Measurements from ENCODE around the gene TLNRD1. TPM values are rescaled to one million over a fixed set of nuclear protein-coding genes. Genes with fewer than 3 reads are reported as not detected.

The TLNRD1 gene
- polyA plus RNA-seq, 3 donors from 2014 or later, result 2.6 to 5.4 (median 3.4) TPM

GRCh38 chr15:81030301-81030750 is 29.6 kb downstream of the TLNRD1 start:
- Mint-ChIP-seq H3K4me1 (no peaks in the 10 kb centered on the region), H3K36me3 (peaks cover 0 to 8% (median 0%) of the 10 kb centered on the region in 3 donors), H3K4me3 (no peak overlapping the region), H3K9me3 (peaks cover 0 to 4% (median 0%) of the 10 kb centered on the region in 6 donors), H3K27ac (no peak overlapping the region), H3K27me3 (ENCODE audit: low read depth in 3 of 3) (peaks cover 3 to 11% (median 8%) of the 10 kb centered on the region in 3 donors)
- no peak for DNase-seq

GRCh38 chr15:81031203-81031602 is 30.5 kb downstream of the TLNRD1 start:
- Mint-ChIP-seq H3K9me3 (peaks cover 0 to 4% (median 0%) of the 10 kb centered on the region in 6 donors), H3K27ac (no peak overlapping the region), H3K4me3 (no peak overlapping the region), H3K36me3 (peaks cover 0 to 8% (median 0%) of the 10 kb centered on the region in 3 donors), H3K27me3 (ENCODE audit: low read depth in 3 of 3) (peaks cover 1 to 13% (median 8%) of the 10 kb centered on the region in 3 donors), H3K4me1 (no peaks in the 10 kb centered on the region)
- DNase-seq, result no peak

GRCh38 chr15:81032355-81032754 is 31.6 kb downstream of the TLNRD1 start:
- Mint-ChIP-seq H3K4me3 (no peak overlapping the region), H3K36me3 (peaks cover 0 to 8% (median 0%) of the 10 kb centered on the region in 3 donors), H3K27me3 (ENCODE audit: low read depth in 3 of 3) (peaks cover 0 to 13% (median 8%) of the 10 kb centered on the region in 3 donors), H3K4me1 (no peaks in the 10 kb centered on the region), H3K27ac (no peak overlapping the region), H3K9me3 (peaks cover 0 to 4% (median 0%) of the 10 kb centered on the region in 6 donors)
- DNase-seq, result no peak

GRCh38 chr15:81032818-81033217 is 32.1 kb downstream of the TLNRD1 start:
- H3K4me3 Mint-ChIP-seq, result no peak overlapping the region
- H3K27me3 Mint-ChIP-seq (ENCODE audit: low read depth in 3 of 3), result peaks cover 0 to 13% (median 8%) of the 10 kb centered on the region in 3 donors
- no peak for DNase-seq

GRCh38 chr15:81033508-81033907 is 32.8 kb downstream of the TLNRD1 start:
- Mint-ChIP-seq H3K36me3 (peaks cover 0 to 8% (median 0%) of the 10 kb centered on the region in 3 donors), H3K4me3 (no peak overlapping the region), H3K4me1 (no peaks in the 10 kb centered on the region), H3K9me3 (peaks cover 0 to 4% (median 0%) of the 10 kb centered on the region in 6 donors), H3K27me3 (ENCODE audit: low read depth in 3 of 3) (peaks cover 0 to 12% (median 4%) of the 10 kb centered on the region in 3 donors), H3K27ac (no peak overlapping the region)
- no peak for DNase-seq

More at GRCh38 chr15:81032818-81033217, 32.1 kb downstream of the TLNRD1 start:
- Mint-ChIP-seq H3K4me1 (no peaks in the 10 kb centered on the region), H3K9me3 (peaks cover 0 to 4% (median 0%) of the 10 kb centered on the region in 6 donors), H3K27ac (no peak overlapping the region), H3K36me3 (peaks cover 0 to 8% (median 0%) of the 10 kb centered on the region in 3 donors)

- H3K4me1 Mint-ChIP-seq, result peaks cover 8 to 11% of the 10 kb centered on the region in 2 donors
Observed at GRCh38 chr15:81037952-81038743, 37.4 kb downstream of the TLNRD1 start.

GRCh38 chr15:81038975-81039607 is 38.4 kb downstream of the TLNRD1 start:
- H3K9me3 Mint-ChIP-seq, result no peaks in the 10 kb centered on the region
- peak overlapping the region in 5 of 6 donors; percentile 55 to 86 (median 68) for H3K27ac Mint-ChIP-seq
- H3K4me3 Mint-ChIP-seq, result peak overlapping the region in 2 of 5 donors; percentile 14 to 53
- H3K36me3 Mint-ChIP-seq, result no peaks in the 10 kb centered on the region
- peaks cover 0 to 3% (median 0%) of the 10 kb centered on the region in 3 donors for H3K27me3 Mint-ChIP-seq (ENCODE audit: low read depth in 3 of 3)
- H3K4me1 Mint-ChIP-seq, result peaks cover 8 to 11% of the 10 kb centered on the region in 2 donors
- no peak for DNase-seq

More at GRCh38 chr15:81037952-81038743, 37.4 kb downstream of the TLNRD1 start:
- Mint-ChIP-seq H3K27ac (no peak overlapping the region), H3K9me3 (no peaks in the 10 kb centered on the region), H3K36me3 (no peaks in the 10 kb centered on the region), H3K4me3 (no peak overlapping the region), H3K27me3 (ENCODE audit: low read depth in 3 of 3) (peaks cover 0 to 3% (median 3%) of the 10 kb centered on the region in 3 donors)
- DNase-seq, result no peak

GRCh38 chr15:81040757-81041156 is 40.0 kb downstream of the TLNRD1 start:
- H3K27ac Mint-ChIP-seq, result no peak overlapping the region
- H3K4me3 Mint-ChIP-seq, result no peak overlapping the region
- peaks cover 0 to 3% (median 0%) of the 10 kb centered on the region in 3 donors for H3K27me3 Mint-ChIP-seq (ENCODE audit: low read depth in 3 of 3)
- DNase-seq, result no peak
- no peaks in the 10 kb centered on the region for H3K9me3 Mint-ChIP-seq
- no peaks in the 10 kb centered on the region for H3K36me3 Mint-ChIP-seq
- H3K4me1 Mint-ChIP-seq, result peaks cover 8 to 11% of the 10 kb centered on the region in 2 donors

- H3K9me3 Mint-ChIP-seq, result no peaks in the 10 kb centered on the region
- H3K36me3 Mint-ChIP-seq, result no peaks in the 10 kb centered on the region
- no peak overlapping the region for H3K27ac Mint-ChIP-seq
- H3K4me3 Mint-ChIP-seq, result no peak overlapping the region
- H3K27me3 Mint-ChIP-seq (ENCODE audit: low read depth in 3 of 3), result no peaks in the 10 kb centered on the region
- no peak for DNase-seq
- H3K4me1 Mint-ChIP-seq, result peaks cover 8 to 11% of the 10 kb centered on the region in 2 donors
Observed at GRCh38 chr15:81043281-81043934, 42.7 kb downstream of the TLNRD1 start.

- H3K4me3 Mint-ChIP-seq, result no peak overlapping the region
- H3K4me1 Mint-ChIP-seq, result peaks cover 6 to 9% of the 10 kb centered on the region in 2 donors
- no peak for DNase-seq
- no peaks in the 10 kb centered on the region for H3K27me3 Mint-ChIP-seq (ENCODE audit: low read depth in 3 of 3)
- no peaks in the 10 kb centered on the region for H3K36me3 Mint-ChIP-seq
- no peak overlapping the region for H3K27ac Mint-ChIP-seq
- H3K9me3 Mint-ChIP-seq, result no peaks in the 10 kb centered on the region
Observed at GRCh38 chr15:81043935-81044575, 43.3 kb downstream of the TLNRD1 start.

- H3K9me3 Mint-ChIP-seq, result no peaks in the 10 kb centered on the region
- H3K4me3 Mint-ChIP-seq, result no peak overlapping the region
- DNase-seq, result no peak
- H3K27me3 Mint-ChIP-seq (ENCODE audit: low read depth in 3 of 3), result peaks cover 0 to 2% (median 0%) of the 10 kb centered on the region in 3 donors
- no peaks in the 10 kb centered on the region for H3K4me1 Mint-ChIP-seq
- no peak overlapping the region for H3K27ac Mint-ChIP-seq
- no peaks in the 10 kb centered on the region for H3K36me3 Mint-ChIP-seq
Observed at GRCh38 chr15:81046290-81046689, 45.6 kb downstream of the TLNRD1 start.

- Mint-ChIP-seq H3K27ac (no peak overlapping the region), H3K4me3 (no peak overlapping the region), H3K36me3 (no peaks in the 10 kb centered on the region), H3K9me3 (no peaks in the 10 kb centered on the region), H3K27me3 (ENCODE audit: low read depth in 3 of 3) (peaks cover 0 to 2% (median 0%) of the 10 kb centered on the region in 3 donors), H3K4me1 (no peaks in the 10 kb centered on the region)
- DNase-seq, result no peak
Observed at GRCh38 chr15:81047928-81048327, 47.2 kb downstream of the TLNRD1 start.

GRCh38 chr15:81049835-81050234 is 49.1 kb downstream of the TLNRD1 start:
- H3K4me1 Mint-ChIP-seq, result no peaks in the 10 kb centered on the region
- no peak overlapping the region for H3K4me3 Mint-ChIP-seq
- no peak for DNase-seq
- no peaks in the 10 kb centered on the region for H3K36me3 Mint-ChIP-seq
- H3K9me3 Mint-ChIP-seq, result no peaks in the 10 kb centered on the region
- peaks cover 0 to 2% (median 0%) of the 10 kb centered on the region in 3 donors for H3K27me3 Mint-ChIP-seq (ENCODE audit: low read depth in 3 of 3)
- no peak overlapping the region for H3K27ac Mint-ChIP-seq

Data from immature natural killer cell (primary cell).